ENCODE results near the gene XCR1.

GRCh38 chr3:45980229-45980813 is 47.0 kb downstream of the XCR1 start:
- TF ChIP-seq CTCF (IDR thresholded peaks at IDR 0.05; ENCODE audit: low read depth, low read length, poor library complexity, severe bottlenecking) (no peak), EZH2phosphoT487 (IDR thresholded peaks at IDR 0.05; ENCODE audit: borderline replicate concordance, low read length) (no peak)
